A375 (cell line): ENCODE results near the gene EFNA3. TPM values are rescaled to one million over a fixed set of nuclear protein-coding genes. Genes with fewer than 3 reads are reported as not detected.

Experiments
- small RNA-seq: library from RNA; depleted of rRNA; stranded (forward); fragments of <200 nt; gene quantifications from one replicate; pipeline ENCODE3, GENCODE V24; 2014
- total RNA-seq: library from RNA; depleted of rRNA; stranded (reverse); fragments of >200 nt; shearing (Covaris generic); gene quantifications from 2 replicates; pipeline ENCODE4 v1.2.3, GENCODE V29; 2014; rRNA removed

The EFNA3 gene
- 2.5 and 3.0 TPM in 2 replicates for total RNA-seq

GRCh38 chr1:155078469-155079209 is at the start of gene EFNA3:
Gene EFNA3, plus strand, starts transcription at chr1:155078837. Its CDS starts 105 bp downstream, at chr1:155078942.

GRCh38 chr1:155033524-155033923 is 45.1 kb upstream of the EFNA3 start, which contains the start of the genes DCST1 and DCST2:
Gene DCST1, plus strand, starts transcription at chr1:155033824. Its CDS starts 213 bp downstream, at chr1:155034037.
Gene DCST2, minus strand, starts transcription at chr1:155033781. Its CDS starts 80 bp downstream, at chr1:155033701.

GRCh38 chr1:155050560-155051341 is 27.9 kb upstream of the EFNA3 start, which contains the start of gene ADAM15:
Gene ADAM15, plus strand, starts transcription at chr1:155051316. Its CDS starts 71 bp downstream, at chr1:155051387.

GRCh38 chr1:155063550-155064110 is 15.0 kb upstream of the EFNA3 start, which contains the start of gene EFNA4:
Gene EFNA4, plus strand, starts transcription at chr1:155063740. Its CDS starts 84 bp downstream, at chr1:155063824.

DNA sequence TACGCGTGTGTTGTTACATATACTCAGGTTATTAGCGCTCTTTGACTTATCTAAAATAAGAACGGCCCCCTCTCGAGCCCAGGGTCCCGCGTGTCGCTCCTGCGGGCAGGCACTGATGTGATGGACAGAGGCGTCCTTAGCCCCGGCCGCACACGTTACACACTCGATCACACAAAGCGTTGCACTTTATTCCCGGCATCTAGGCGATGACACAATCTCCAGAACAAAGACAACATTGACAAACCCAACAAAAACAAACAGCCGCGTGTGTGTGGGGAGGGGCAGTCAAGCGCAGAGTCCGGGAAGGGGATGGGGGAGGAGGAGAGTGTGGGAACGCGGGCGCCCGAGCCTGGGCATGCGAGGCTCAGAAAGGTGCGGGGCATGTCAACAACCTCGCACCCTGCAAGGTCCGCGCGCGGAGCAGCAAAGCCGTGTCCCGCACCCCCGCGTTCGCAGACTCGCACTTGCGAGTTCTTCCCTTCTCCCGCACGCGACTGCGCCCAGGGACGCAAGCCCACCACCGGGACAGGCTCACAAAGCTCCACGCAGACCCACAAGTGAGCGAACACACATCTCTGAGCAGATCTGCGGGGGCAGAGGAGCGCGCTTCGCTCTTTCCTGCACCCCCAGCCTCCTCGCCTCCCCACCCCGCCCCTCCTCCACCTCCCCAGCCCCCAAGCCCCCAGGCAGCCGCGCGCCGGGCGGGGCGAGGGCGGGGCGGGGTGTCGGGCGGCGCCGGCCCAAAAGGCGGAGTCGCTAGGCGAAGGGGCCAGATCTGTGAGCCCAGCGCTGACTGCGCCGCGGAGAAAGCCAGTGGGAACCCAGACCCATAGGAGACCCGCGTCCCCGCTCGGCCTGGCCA is 48.7 kb downstream of the EFNA3 start, which contains the start of gene EFNA1:
Gene EFNA1 (plus strand): TSS at position 772 of the 862 bp plus-strand sequence. CDS start 102 bp downstream, outside the sequence.

GRCh38 chr1:155135415-155136028 is 56.9 kb downstream of the EFNA3 start, which contains the start of gene SLC50A1:
Gene SLC50A1, plus strand, starts transcription at chr1:155135852. Its CDS starts 60 bp downstream, at chr1:155135912.

Small RNA genes within 50 kb of the gene (small RNA-seq; reads per million reads assigned to genes)
- not detected for gene RF00019

Other genes starting within 250 kb of the EFNA3 start
- gene KCNN3, start 208.6 kb upstream of the EFNA3 start, total RNA-seq = 0.74 and 1.3 TPM in 2 replicates
- gene PMVK, start 142.1 kb upstream of the EFNA3 start, total RNA-seq = 13.8 and 17.6 TPM in 2 replicates
- gene PBXIP1, start 122.7 kb upstream of the EFNA3 start, total RNA-seq = 44.9 and 55.1 TPM in 2 replicates
- gene PYGO2, start 117.1 kb upstream of the EFNA3 start, total RNA-seq = 31.9 and 39.8 TPM in 2 replicates
- 279 and 321 TPM in 2 replicates for gene SHC1, start 108.1 kb upstream of the EFNA3 start, total RNA-seq
- gene CKS1B, start 104.2 kb upstream of the EFNA3 start, total RNA-seq = 192 and 226 TPM in 2 replicates
- gene FLAD1, start 95.5 kb upstream of the EFNA3 start, total RNA-seq = 52.3 and 59.9 TPM in 2 replicates
- not detected in 2 replicates for gene LENEP, start 85.3 kb upstream of the EFNA3 start, total RNA-seq
- 20.9 and 21.1 TPM in 2 replicates for gene ZBTB7B, start 76.0 kb upstream of the EFNA3 start, total RNA-seq
- gene DCST2, start 45.1 kb upstream of the EFNA3 start, total RNA-seq = 0.19 and 0.40 TPM in 2 replicates
- not detected in 2 replicates for gene DCST1, start 45.0 kb upstream of the EFNA3 start, total RNA-seq
- gene ADAM15, start 27.5 kb upstream of the EFNA3 start, total RNA-seq = 112 and 116 TPM in 2 replicates
- gene EFNA4, start 15.1 kb upstream of the EFNA3 start, total RNA-seq = 7.5 and 7.8 TPM in 2 replicates
- gene EFNA1, start 49.0 kb downstream of the EFNA3 start, total RNA-seq = 37.2 and 40.0 TPM in 2 replicates
- gene SLC50A1, start 57.0 kb downstream of the EFNA3 start, total RNA-seq = 68.9 and 72.0 TPM in 2 replicates
- gene DPM3, start 61.7 kb downstream of the EFNA3 start, total RNA-seq = 75.7 and 98.1 TPM in 2 replicates
- gene KRTCAP2, start 94.5 kb downstream of the EFNA3 start, total RNA-seq = 102 and 136 TPM in 2 replicates
- 2.3 and 3.4 TPM in 2 replicates for gene TRIM46, start 95.0 kb downstream of the EFNA3 start, total RNA-seq
- gene THBS3, start 129.1 kb downstream of the EFNA3 start, total RNA-seq = 36.2 and 40.8 TPM in 2 replicates
- gene MTX1, start 129.9 kb downstream of the EFNA3 start, total RNA-seq = 125 and 141 TPM in 2 replicates
- gene ENTREP3, start 176.6 kb downstream of the EFNA3 start, total RNA-seq = 13.9 and 22.8 TPM in 2 replicates
- gene SCAMP3, start 183.5 kb downstream of the EFNA3 start, total RNA-seq = 171 and 220 TPM in 2 replicates
- gene CLK2, start 194.7 kb downstream of the EFNA3 start, total RNA-seq = 38.1 and 49.0 TPM in 2 replicates
- gene HCN3, start 198.6 kb downstream of the EFNA3 start, total RNA-seq = 1.2 and 2.0 TPM in 2 replicates
- gene PKLR, start 222.6 kb downstream of the EFNA3 start, total RNA-seq = 0.03 TPM in 1 of 2 replicates, not detected in the other
- gene FDPS, start 230.0 kb downstream of the EFNA3 start, total RNA-seq = 191 and 212 TPM in 2 replicates
- 29.8 and 39.8 TPM in 2 replicates for gene RUSC1, start 242.1 kb downstream of the EFNA3 start, total RNA-seq